ENCODE measurements around the gene ATP6V1D. TPM values are rescaled to one million over a fixed set of nuclear protein-coding genes. Genes with fewer than 3 reads are reported as not detected.
"Not testable (repeated sequence)": the region's sequence is repeated elsewhere in the genome, so short reads cannot be mapped to it uniquely, and the experiment has no call there.

ATP6V1D gene
- total RNA-seq, 1 donor from 2014 or later, result 156 TPM

- Histone ChIP-seq H3K27me3 (ENCODE audit: control insufficient read depth, insufficient read depth, low read length) (no peaks in the 10 kb centered on the region), H3K4me3 (ENCODE audit: low read depth, low read length) (no peak overlapping the region), H3K36me3 (ENCODE audit: control insufficient read depth, insufficient read depth, low read length) (no peaks in the 10 kb centered on the region)
- TF ChIP-seq CTCF (IDR thresholded peaks at IDR 0.05; ENCODE audit: insufficient read depth, low read length, poor library complexity, severe bottlenecking), result no peak
- DNase-seq (ENCODE audit: low read depth), result no peak
These were observed 14.0 kb downstream of the ATP6V1D start for GRCh38 chr14:67345583-67345982.

GRCh38 chr14:67343601-67344230 is 15.9 kb downstream of the ATP6V1D start:
- H3K4me3 ChIP-seq (ENCODE audit: low read depth, low read length), result no peak overlapping the region
- no peak for DNase-seq (ENCODE audit: low read depth)
- TF ChIP-seq CTCF (IDR thresholded peaks at IDR 0.05; ENCODE audit: insufficient read depth, low read length, poor library complexity, severe bottlenecking), result no peak
- H3K36me3 ChIP-seq (ENCODE audit: control insufficient read depth, insufficient read depth, low read length), result no peaks in the 10 kb centered on the region
- H3K27me3 ChIP-seq (ENCODE audit: control insufficient read depth, insufficient read depth, low read length), result no peaks in the 10 kb centered on the region

DNA sequence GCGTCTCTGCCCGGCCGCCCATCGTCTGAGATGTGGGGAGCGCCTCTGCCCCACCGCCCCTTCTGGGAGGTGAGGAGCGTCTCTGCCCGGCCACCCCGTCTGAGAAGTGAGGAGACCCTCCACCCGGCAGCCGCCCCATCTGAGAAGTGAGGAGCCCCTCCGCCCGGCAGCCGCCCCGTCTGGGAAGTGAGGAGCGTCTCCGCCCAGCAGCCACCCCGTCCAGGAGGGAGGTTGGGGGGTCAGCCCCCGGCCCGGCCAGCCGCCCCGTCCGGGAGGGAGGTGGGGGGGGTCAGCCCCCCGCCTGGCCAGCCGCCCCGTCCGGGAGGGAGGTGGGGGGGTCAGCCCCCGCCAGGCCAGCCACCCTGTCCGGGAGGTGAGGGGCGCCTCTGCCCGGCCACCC is 18.4 kb downstream of the ATP6V1D start:
- not testable (repeated sequence) for H3K36me3 ChIP-seq (ENCODE audit: control insufficient read depth, insufficient read depth, low read length); H3K4me3 ChIP-seq (ENCODE audit: low read depth, low read length); DNase-seq (ENCODE audit: low read depth); H3K27me3 ChIP-seq (ENCODE audit: control insufficient read depth, insufficient read depth, low read length)

- H3K36me3 ChIP-seq (ENCODE audit: control insufficient read depth, insufficient read depth, low read length), result peaks cover 1% of the 10 kb centered on the region
- DNase-seq (ENCODE audit: low read depth), result no peak
- no peak overlapping the region for H3K4me3 ChIP-seq (ENCODE audit: low read depth, low read length)
- H3K27me3 ChIP-seq (ENCODE audit: control insufficient read depth, insufficient read depth, low read length), result no peaks in the 10 kb centered on the region
- peak; percentile 43 for TF ChIP-seq CTCF (IDR thresholded peaks at IDR 0.05; ENCODE audit: insufficient read depth, low read length, poor library complexity, severe bottlenecking)
These were observed 23.8 kb downstream of the ATP6V1D start for GRCh38 chr14:67335781-67336180.

GRCh38 chr14:67332468-67332867 is 27.1 kb downstream of the ATP6V1D start:
- no peaks in the 10 kb centered on the region for H3K27me3 ChIP-seq (ENCODE audit: control insufficient read depth, insufficient read depth, low read length)
- DNase-seq (ENCODE audit: low read depth), result no peak
- TF ChIP-seq CTCF (IDR thresholded peaks at IDR 0.05; ENCODE audit: insufficient read depth, low read length, poor library complexity, severe bottlenecking), result no peak
- H3K4me3 ChIP-seq (ENCODE audit: low read depth, low read length), result no peak overlapping the region
- peaks cover 1% of the 10 kb centered on the region for H3K36me3 ChIP-seq (ENCODE audit: control insufficient read depth, insufficient read depth, low read length)

DNA sequence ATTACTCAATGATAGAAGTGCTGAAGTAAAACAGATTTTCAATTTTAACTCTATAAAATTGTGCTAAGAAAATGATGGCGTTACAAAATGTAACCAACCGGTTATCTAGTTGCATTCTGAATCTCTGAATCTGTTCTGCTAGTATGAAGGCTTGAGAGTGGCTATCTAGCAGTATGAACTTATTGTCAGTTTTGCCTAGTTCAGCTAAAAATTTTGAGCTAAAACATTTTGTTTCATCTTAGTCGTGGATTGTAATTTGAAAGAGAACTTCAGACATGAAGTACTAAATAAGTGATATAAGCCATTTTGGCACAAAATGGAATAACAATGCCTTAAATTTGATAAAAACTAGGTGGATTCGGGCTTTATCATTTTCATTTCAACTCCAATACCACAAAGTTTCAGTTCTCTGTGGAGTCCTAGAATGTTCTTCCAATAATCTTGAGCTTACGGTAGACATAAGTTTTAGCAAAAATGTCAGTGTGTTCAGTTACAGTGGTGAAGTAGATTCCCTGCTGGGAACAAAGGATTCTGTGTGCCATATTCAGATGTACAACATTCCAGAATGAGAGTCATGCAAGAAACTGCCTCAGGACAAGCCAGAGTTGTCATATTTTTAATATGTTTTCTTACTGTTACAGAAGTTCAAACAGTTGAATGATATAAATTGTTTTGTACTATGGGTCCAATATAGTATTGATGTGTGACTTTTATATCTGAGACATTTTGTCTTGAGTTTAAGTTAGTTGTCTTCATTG is 28.1 kb downstream of the ATP6V1D start:
- peaks cover 1% of the 10 kb centered on the region for H3K36me3 ChIP-seq (ENCODE audit: control insufficient read depth, insufficient read depth, low read length)
- DNase-seq (ENCODE audit: low read depth), result no peak
- H3K27me3 ChIP-seq (ENCODE audit: control insufficient read depth, insufficient read depth, low read length), result no peaks in the 10 kb centered on the region
- no peak for TF ChIP-seq CTCF (IDR thresholded peaks at IDR 0.05; ENCODE audit: insufficient read depth, low read length, poor library complexity, severe bottlenecking)
- H3K4me3 ChIP-seq (ENCODE audit: low read depth, low read length), result no peak overlapping the region

DNA sequence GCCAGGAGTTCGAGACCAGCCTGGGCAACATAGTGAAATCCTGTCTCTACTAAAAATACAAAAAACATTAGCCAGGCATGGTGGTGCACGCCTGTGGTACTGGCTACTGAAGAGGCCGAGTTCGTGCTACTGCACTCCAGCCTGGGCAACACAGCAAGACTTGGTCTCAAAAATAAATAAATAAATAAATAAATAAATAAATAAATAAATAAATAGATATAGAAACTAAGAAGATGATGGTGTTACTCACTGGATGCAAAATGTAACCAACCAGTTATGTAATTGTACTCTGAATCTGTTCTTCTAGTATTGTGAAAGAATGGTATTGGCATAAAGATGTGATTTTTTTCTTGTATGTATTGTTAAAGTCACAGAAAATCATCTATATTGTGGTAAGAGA is 29.9 kb downstream of the ATP6V1D start:
- not testable (repeated sequence) for DNase-seq (ENCODE audit: low read depth); H3K36me3 ChIP-seq (ENCODE audit: control insufficient read depth, insufficient read depth, low read length); H3K27me3 ChIP-seq (ENCODE audit: control insufficient read depth, insufficient read depth, low read length)

More for the DNA sequence above, 29.9 kb downstream of the ATP6V1D start:
- not testable (repeated sequence) for H3K4me3 ChIP-seq (ENCODE audit: low read depth, low read length)
